Activated T-cell treated with anti-CD3 and anti-CD28 coated beads for 1 hour (primary cell): ENCODE results near the gene MAPK8IP2.
"Not testable (repeated sequence)": the region's sequence is repeated elsewhere in the genome, so short reads cannot be mapped to it uniquely, and the experiment has no call there.

ENCODE experiments used
- DNase-seq: peaks from one replicate; pipeline ENCODE4 v3.0.0-alpha.2; 2020; ENCODE audit warnings: low read depth

MAPK8IP2 gene

GRCh38 chr22:50635591-50635990 lies 35.0 kb downstream of the MAPK8IP2 start:
- DNase-seq, result no peak

GRCh38 chr22:50640296-50640695 lies 39.7 kb downstream of the MAPK8IP2 start:
- DNase-seq, result not testable (repeated sequence)

GRCh38 chr22:50640857-50641647 lies 40.5 kb downstream of the MAPK8IP2 start:
- DNase-seq, result no peak

- no peak for DNase-seq
These were observed 41.4 kb downstream of the MAPK8IP2 start for GRCh38 chr22:50641696-50642607.

- DNase-seq, result not testable (repeated sequence)
These were observed 42.6 kb downstream of the MAPK8IP2 start for GRCh38 chr22:50643021-50643820.

GRCh38 chr22:50643821-50644101 lies 43.2 kb downstream of the MAPK8IP2 start:
- DNase-seq, result not testable (repeated sequence)

GRCh38 chr22:50653256-50653655 lies 52.7 kb downstream of the MAPK8IP2 start:
- no peak for DNase-seq

- not testable (repeated sequence) for DNase-seq
These were observed 54.1 kb downstream of the MAPK8IP2 start for GRCh38 chr22:50654664-50655063.

GRCh38 chr22:50656122-50657070 lies 55.8 kb downstream of the MAPK8IP2 start:
- DNase-seq, result no peak

GRCh38 chr22:50657925-50658324 lies 57.3 kb downstream of the MAPK8IP2 start:
- DNase-seq, result no peak

GRCh38 chr22:50659711-50660110 lies 59.1 kb downstream of the MAPK8IP2 start:
- not testable (repeated sequence) for DNase-seq

- DNase-seq, result no peak
These were observed 59.7 kb downstream of the MAPK8IP2 start for GRCh38 chr22:50660306-50660705.
